HPDE6-E6E7 (cell line): ENCODE measurements around the gene PATE3.

Experiments used
- DNase-seq: peaks from one replicate; pipeline ENCODE4 v3.0.0; 2011; ENCODE audit warnings: missing footprints; ENCODE audit errors: extremely low spot score

The PATE3 gene

GRCh38 chr11:125787827-125788226, at the start of gene PATE3:
TSS of gene PATE3 (plus strand) at chr11:125788127. CDS start at chr11:125788152, 25 bp downstream.
- DNase-seq = no peak

GRCh38 chr11:125740617-125741016, 47.3 kb upstream of the PATE3 start:
- no peak for DNase-seq

GRCh38 chr11:125743681-125744080, 44.2 kb upstream of the PATE3 start:
- no peak for DNase-seq

GRCh38 chr11:125745979-125746378, 41.9 kb upstream of the PATE3 start, which contains the start of gene PATE1:
TSS of gene PATE1 (plus strand) at chr11:125746279. CDS start at chr11:125746305, 26 bp downstream.
- no peak for DNase-seq

GRCh38 chr11:125750629-125751028, 37.3 kb upstream of the PATE3 start:
- DNase-seq = no peak

- DNase-seq = no peak
Measured at GRCh38 chr11:125756050-125756449, 31.9 kb upstream of the PATE3 start.

- DNase-seq = no peak
Measured at GRCh38 chr11:125762445-125762844, 25.5 kb upstream of the PATE3 start.

- DNase-seq = no peak
Measured at GRCh38 chr11:125763483-125763882, 24.4 kb upstream of the PATE3 start.

GRCh38 chr11:125766251-125766650, 21.7 kb upstream of the PATE3 start:
- no peak for DNase-seq

- no peak for DNase-seq
Measured at GRCh38 chr11:125768336-125769046, 19.4 kb upstream of the PATE3 start.

- no peak for DNase-seq
Measured at GRCh38 chr11:125770583-125770982, 17.3 kb upstream of the PATE3 start.

GRCh38 chr11:125772834-125773505, 15.0 kb upstream of the PATE3 start:
- DNase-seq = no peak

- DNase-seq = no peak
Measured at GRCh38 chr11:125773516-125773915, 14.4 kb upstream of the PATE3 start.

GRCh38 chr11:125777309-125777708, 10.6 kb upstream of the PATE3 start:
- no peak for DNase-seq

GRCh38 chr11:125778728-125779127, 9.2 kb upstream of the PATE3 start, which contains the start of gene PATE2:
TSS of gene PATE2 (minus strand) at chr11:125778828. CDS start at chr11:125778773, 55 bp downstream.
- no peak for DNase-seq

GRCh38 chr11:125784678-125785077, 3.2 kb upstream of the PATE3 start:
- DNase-seq = no peak

GRCh38 chr11:125790825-125791224, 2.9 kb downstream of the PATE3 start:
- no peak for DNase-seq

- DNase-seq = no peak
Measured at GRCh38 chr11:125797641-125798040, 9.7 kb downstream of the PATE3 start.

GRCh38 chr11:125799808-125800207, 11.9 kb downstream of the PATE3 start:
- no peak for DNase-seq

GRCh38 chr11:125802387-125802786, 14.5 kb downstream of the PATE3 start:
- DNase-seq = no peak

- DNase-seq = no peak
Measured at GRCh38 chr11:125807909-125808308, 20.0 kb downstream of the PATE3 start.

GRCh38 chr11:125833016-125833415, 45.1 kb downstream of the PATE3 start, which contains the start of gene PATE4:
TSS of gene PATE4 (plus strand) at chr11:125833316. CDS start at chr11:125833360, 44 bp downstream.
- DNase-seq = no peak

GRCh38 chr11:125835748-125836147, 47.8 kb downstream of the PATE3 start:
- DNase-seq = no peak
